Measurements from ENCODE around the gene C10orf67.
"Not testable (repeated sequence)": the region's sequence is repeated elsewhere in the genome, so short reads cannot be mapped to it uniquely, and the experiment has no call there.

GRCh38 chr10:23350706-23351105 lies 6.1 kb upstream of the C10orf67 start:
- TF ChIP-seq CTCF, POLR2A (IDR thresholded peaks at IDR 0.05): not testable (repeated sequence)
